Naive B cell (primary cell): Measurements from ENCODE around the gene TAS1R1. TPM values are rescaled to one million over a fixed set of nuclear protein-coding genes. Genes with fewer than 3 reads are reported as not detected.
A peak's percentile ranks its signal among the peaks of the same experiment; 100 is the strongest.

Experiments used
- ATAC-seq, 2 donors: fragments of 150-1000 bp; cut with Tn5 transposase; 2 replicates each; pipeline ENCODE4 v1.10.0; 2021; ENCODE audit warnings: low read depth in 2 of 2, mild to moderate bottlenecking in 2 of 2, moderate library complexity in 2 of 2
- DNase-seq: peaks from one replicate; pipeline ENCODE4 v3.0.0; 2022
- H3K27ac Mint-ChIP-seq, 6 donors: one replicate each; pipeline ENCODE4 v1.8.0; 2020 to 2022; ENCODE audit warnings: mild to moderate bottlenecking in 6 of 6, mixed read lengths in 6 of 6, moderate library complexity in 5 of 6, inconsistent platforms in 2 of 6
- H3K27me3 Mint-ChIP-seq, 3 donors: one replicate each; pipeline ENCODE4 v1.8.0; 2021 to 2022; ENCODE audit warnings: mixed read lengths in 3 of 3, mild to moderate bottlenecking in 1 of 3
- H3K36me3 Mint-ChIP-seq, 2 donors: one replicate each; pipeline ENCODE4 v1.8.0; 2020 to 2022; ENCODE audit warnings: mixed read lengths in 2 of 2, inconsistent platforms in 1 of 2, mild to moderate bottlenecking in 1 of 2
- H3K4me1 Mint-ChIP-seq, 3 donors: one replicate each; pipeline ENCODE4 v1.8.0; 2020 to 2022; ENCODE audit warnings: mixed read lengths in 3 of 3, inconsistent platforms in 1 of 3, mild to moderate bottlenecking in 1 of 3, moderate library complexity in 1 of 3
- H3K4me3 Mint-ChIP-seq, 8 donors: one replicate each; pipeline ENCODE4 v1.8.0; 2020 to 2022; ENCODE audit warnings: mild to moderate bottlenecking in 8 of 8, mixed read lengths in 8 of 8, moderate library complexity in 8 of 8, inconsistent platforms in 2 of 8
- H3K9me3 Mint-ChIP-seq, 7 donors: one replicate each; pipeline ENCODE4 v1.8.0; 2020 to 2022; ENCODE audit warnings: mixed read lengths in 7 of 7, mild to moderate bottlenecking in 5 of 7, inconsistent platforms in 2 of 7, moderate library complexity in 1 of 7
- polyA plus RNA-seq, 6 donors: library from polyadenylated mRNA; unstranded; fragments of 300-500 nt; fragmentation: Illumina TruSeq; gene quantifications; one replicate each; pipeline ENCODE4 v1.2.3, GENCODE V29; 2021; ENCODE audit warnings: low read depth in 6 of 6

TAS1R1 gene
- polyA plus RNA-seq, 6 donors from 2014 or later, result 0.16 to 0.22 TPM; not detected in 4

GRCh38 chr1:6621429-6622391 lies 66.6 kb downstream of the TAS1R1 start:
- ATAC-seq (no peak), DNase-seq (no peak)
- Mint-ChIP-seq H3K36me3 (peaks cover 0 to 6% of the 10 kb centered on the region in 2 donors), H3K27me3 (no peaks in the 10 kb centered on the region), H3K4me1 (peaks cover 13 to 24% (median 13%) of the 10 kb centered on the region in 3 donors), H3K4me3 (peak overlapping the region in 1 of 8 donors; percentile 36), H3K27ac (no peak overlapping the region), H3K9me3 (no peaks in the 10 kb centered on the region)

GRCh38 chr1:6622396-6623152 lies 67.5 kb downstream of the TAS1R1 start:
- H3K4me3 Mint-ChIP-seq, result peak overlapping the region in 2 of 8 donors; percentile 25 to 72
- H3K27ac Mint-ChIP-seq, result peak overlapping the region in 1 of 6 donors; percentile 33
- no peaks in the 10 kb centered on the region for H3K9me3 Mint-ChIP-seq
- ATAC-seq (no peak), DNase-seq (no peak)
- H3K4me1 Mint-ChIP-seq, result peaks cover 19 to 29% (median 21%) of the 10 kb centered on the region in 3 donors
- peaks cover 0 to 6% of the 10 kb centered on the region in 2 donors for H3K36me3 Mint-ChIP-seq
- no peaks in the 10 kb centered on the region for H3K27me3 Mint-ChIP-seq

DNA sequence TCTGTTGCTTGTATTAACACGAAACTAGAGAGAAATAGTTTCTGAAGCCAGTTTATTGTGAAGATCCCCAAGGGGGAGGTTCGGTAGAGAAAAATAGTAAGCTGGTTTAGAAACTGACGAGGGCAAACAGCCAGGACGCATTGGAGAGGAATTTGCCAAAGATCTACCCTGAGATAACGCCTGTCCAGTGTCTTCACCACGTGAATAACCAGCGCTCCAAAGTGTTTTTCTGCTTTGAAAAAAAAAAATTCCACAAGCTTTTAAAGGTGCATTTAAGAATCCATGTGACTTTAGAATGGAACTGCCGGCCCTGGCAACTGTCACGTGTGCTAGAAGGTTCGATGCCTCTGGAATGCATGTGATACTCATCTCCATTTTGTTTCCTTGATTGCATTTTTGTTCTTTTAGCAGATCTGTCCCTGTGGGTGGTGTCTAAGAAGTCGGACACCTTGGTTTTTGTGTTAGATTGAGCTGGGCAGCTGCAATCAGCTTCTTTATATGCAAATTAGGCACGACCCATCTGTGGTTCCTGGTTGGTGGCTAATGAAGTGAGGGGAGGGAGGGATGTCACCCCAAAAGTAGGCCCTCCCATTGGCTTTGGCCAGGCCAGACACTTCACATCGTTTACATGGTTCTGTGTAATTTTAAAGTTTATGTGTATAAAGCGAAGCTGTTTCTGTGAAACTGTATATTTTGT lies 68.3 kb downstream of the TAS1R1 start:
- no peak for DNase-seq
- Mint-ChIP-seq H3K4me1 (peaks cover 26 to 33% (median 27%) of the 10 kb centered on the region in 3 donors), H3K27me3 (no peaks in the 10 kb centered on the region), H3K27ac (no peak overlapping the region), H3K4me3 (peak overlapping the region in 3 of 8 donors; percentile 14 to 72 (median 44)), H3K36me3 (peaks cover 0 to 6% of the 10 kb centered on the region in 2 donors), H3K9me3 (no peaks in the 10 kb centered on the region)
- ATAC-seq, result no peak

- DNase-seq, result peak; percentile 83
- peaks cover 28 to 41% (median 34%) of the 10 kb centered on the region in 3 donors for H3K4me1 Mint-ChIP-seq
- H3K4me3 Mint-ChIP-seq, result peak within 1 kb of the TSS; percentile 84 to 94 (median 90)
- peaks cover 0 to 12% of the 10 kb centered on the region in 2 donors for H3K36me3 Mint-ChIP-seq
- no peaks in the 10 kb centered on the region for H3K27me3 Mint-ChIP-seq
- ATAC-seq, result peak; percentile 91 to 96
- no peaks in the 10 kb centered on the region for H3K9me3 Mint-ChIP-seq
- peak within 1 kb of the TSS in 5 of 6 donors; percentile 66 to 82 (median 72) for H3K27ac Mint-ChIP-seq
These were observed 69.8 kb downstream of the TAS1R1 start, which contains the start of gene THAP3 for GRCh38 chr1:6624710-6625583. TSS of gene THAP3 (plus strand) at chr1:6624868. CDS start at chr1:6625219, 351 bp downstream.

GRCh38 chr1:6625584-6626149 lies 70.6 kb downstream of the TAS1R1 start:
- Mint-ChIP-seq H3K27ac (peak overlapping the region in 5 of 6 donors; percentile 57 to 74 (median 66)), H3K27me3 (no peaks in the 10 kb centered on the region), H3K36me3 (peaks cover 0 to 8% of the 10 kb centered on the region in 2 donors), H3K9me3 (no peaks in the 10 kb centered on the region), H3K4me3 (peak overlapping the region; percentile 84 to 94 (median 90)), H3K4me1 (peaks cover 28 to 43% (median 34%) of the 10 kb centered on the region in 3 donors)
- ATAC-seq (peak in 1 of 2 donors; percentile 30), DNase-seq (no peak)

DNA sequence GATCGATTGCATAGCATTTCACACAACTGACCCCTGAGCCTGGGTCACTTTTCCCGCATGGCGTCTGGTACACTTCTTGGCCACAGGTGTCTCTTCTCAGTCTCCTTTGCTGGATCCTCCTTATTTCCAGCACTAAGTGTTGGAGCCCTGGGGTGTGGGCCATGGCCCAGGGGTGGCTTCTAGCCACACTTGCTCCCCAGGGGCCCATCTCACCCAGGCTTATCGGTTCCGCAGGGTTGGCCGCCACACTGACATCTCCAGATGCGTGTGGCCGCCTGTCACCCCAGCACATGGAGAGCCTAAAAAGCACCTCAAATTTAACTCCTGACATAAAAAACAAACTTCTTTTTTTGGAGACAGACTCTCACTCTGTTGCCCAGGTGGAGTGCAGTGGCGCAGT lies 71.9 kb downstream of the TAS1R1 start:
- Mint-ChIP-seq H3K27ac (peak overlapping the region in 4 of 6 donors; percentile 24 to 91 (median 66)), H3K4me1 (peaks cover 28 to 43% (median 34%) of the 10 kb centered on the region in 3 donors), H3K9me3 (no peaks in the 10 kb centered on the region), H3K27me3 (no peaks in the 10 kb centered on the region), H3K4me3 (peak overlapping the region; percentile 64 to 94 (median 89)), H3K36me3 (peaks cover 0 to 8% of the 10 kb centered on the region in 2 donors)
- DNase-seq, result no peak
- ATAC-seq, result peak in 1 of 2 donors; percentile 28

DNA sequence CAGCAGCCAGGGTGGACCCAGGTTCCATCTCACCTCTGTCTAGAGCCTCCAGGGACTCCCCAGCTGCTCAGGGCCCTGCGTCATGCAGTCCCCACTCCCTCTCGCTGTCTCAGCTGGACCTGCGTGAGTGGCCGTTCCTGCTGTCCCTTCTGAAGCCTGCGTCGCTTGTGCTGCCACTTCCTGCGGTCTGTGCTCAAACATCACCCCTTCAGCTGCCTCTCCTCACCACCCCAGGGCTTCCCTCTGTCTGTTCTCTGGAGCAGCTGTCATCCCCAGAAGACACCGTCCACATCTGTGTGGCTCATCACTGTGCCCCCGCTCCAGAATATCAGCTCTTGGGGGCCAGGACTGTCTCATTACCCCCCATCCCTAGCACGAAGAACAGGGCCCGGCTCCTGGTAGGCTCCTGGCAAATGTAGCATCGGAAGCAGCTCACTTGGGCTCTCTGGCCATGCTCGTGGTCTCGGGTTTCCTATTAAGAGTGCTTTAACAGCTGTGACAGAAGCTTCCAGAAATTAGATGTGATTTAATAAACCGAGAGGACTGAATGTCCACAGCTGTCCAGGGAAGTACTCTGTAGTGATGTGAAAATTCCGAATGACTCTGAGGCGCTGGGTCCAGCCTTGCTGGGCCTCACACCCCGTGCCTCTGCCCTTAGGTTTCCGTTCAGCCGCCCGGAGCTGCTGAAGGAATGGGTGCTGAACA lies 72.9 kb downstream of the TAS1R1 start:
- Mint-ChIP-seq H3K27ac (peak overlapping the region in 2 of 6 donors; percentile 59 to 92), H3K27me3 (no peaks in the 10 kb centered on the region), H3K9me3 (no peaks in the 10 kb centered on the region), H3K4me3 (peak overlapping the region in 7 of 8 donors; percentile 31 to 91 (median 86)), H3K4me1 (peaks cover 28 to 43% (median 34%) of the 10 kb centered on the region in 3 donors), H3K36me3 (peaks cover 0 to 8% of the 10 kb centered on the region in 2 donors)
- ATAC-seq (no peak), DNase-seq (no peak)

GRCh38 chr1:6628971-6629479 lies 73.9 kb downstream of the TAS1R1 start:
- Mint-ChIP-seq H3K36me3 (peaks cover 0 to 8% of the 10 kb centered on the region in 2 donors), H3K27me3 (no peaks in the 10 kb centered on the region), H3K27ac (peak overlapping the region in 1 of 6 donors; percentile 54), H3K9me3 (no peaks in the 10 kb centered on the region), H3K4me3 (peak overlapping the region in 1 of 8 donors; percentile 66), H3K4me1 (peaks cover 28 to 43% (median 31%) of the 10 kb centered on the region in 3 donors)
- ATAC-seq (no peak), DNase-seq (no peak)

Other genes starting within 250 kb of the TAS1R1 start
- gene ACOT7, start 161.5 kb upstream of the TAS1R1 start, polyA plus RNA-seq, result 1 to 10 TPM; 1.8 to 3.7 (median 2.9) TPM
- gene HES2, start 135.4 kb upstream of the TAS1R1 start, polyA plus RNA-seq, result not detected
- not detected for gene ESPN, start 130.5 kb upstream of the TAS1R1 start, polyA plus RNA-seq
- under 1 TPM in 2 of 6 donors, not detected in 4; 0.28 to 0.68 TPM for gene TNFRSF25, start 89.1 kb upstream of the TAS1R1 start, polyA plus RNA-seq
- gene PLEKHG5, start 63.6 kb upstream of the TAS1R1 start, polyA plus RNA-seq, result not detected
- gene NOL9, start 794 bp upstream of the TAS1R1 start, polyA plus RNA-seq, result 10 to 100 TPM in 5 of 6 donors, 1 to 10 TPM in 1; 4.1 to 22.3 (median 18.4) TPM
- 10 to 100 TPM; 13.3 to 30.2 (median 24.4) TPM for gene ZBTB48, start 24.7 kb downstream of the TAS1R1 start, polyA plus RNA-seq
- 10 to 100 TPM in 4 of 6 donors, 1 to 10 TPM in 2; 9.7 to 17.9 (median 10.5) TPM for gene KLHL21, start 47.6 kb downstream of the TAS1R1 start, polyA plus RNA-seq
- 1 to 10 TPM; 2.7 to 6.0 (median 4.2) TPM for gene PHF13, start 58.4 kb downstream of the TAS1R1 start, polyA plus RNA-seq
- 10 to 100 TPM; 10.4 to 26.9 (median 21.7) TPM for gene THAP3, start 69.6 kb downstream of the TAS1R1 start, polyA plus RNA-seq
- 10 to 100 TPM; 17.4 to 24.6 (median 20.5) TPM for gene DNAJC11, start 146.5 kb downstream of the TAS1R1 start, polyA plus RNA-seq
- gene CAMTA1, start 230.1 kb downstream of the TAS1R1 start, polyA plus RNA-seq, result 100 to 1,000 TPM in 1 of 6 donors, 10 to 100 TPM in 5; 75.4 to 140 (median 88.8) TPM